OCI-LY7 (cell line): ENCODE results near the gene TSPAN19. TPM values are rescaled to one million over a fixed set of nuclear protein-coding genes. Genes with fewer than 3 reads are reported as not detected.

Experiments
- BruUV-seq: library from RNA; stranded (reverse); fragments of 400-500 nt; replicated peaks from 2 replicates; lab custom pipeline; 2021; lab: Mats Ljungman, UMichigan
- CTCF ChIA-PET: fragments of 300-600 bp; sonication (Branson Sonifier 250); formaldehyde crosslinking; loops from one replicate; lab custom pipeline; 2022; ENCODE audit warnings: antibody characterized with exemption; ENCODE audit not compliant: unreplicated experiment; lab: Charles Lee
- POLR2A ChIA-PET: fragments of 300-600 bp; sonication (Branson Sonifier 250); formaldehyde crosslinking; loops from one replicate; lab custom pipeline; 2022; ENCODE audit warnings: antibody characterized with exemption; lab: Charles Lee
- DNase-seq: peaks from one replicate; pipeline ENCODE4 v3.0.0-alpha.2; 2015; ENCODE audit warnings: low spot score
- H2AFZ ChIP-seq: fragments of 200-600 bp; sonication (generic), shearing (Covaris generic); 2 replicates; pipeline ENCODE4 v1.6.1; 2014; ENCODE audit warnings: mild to moderate bottlenecking, antibody characterized with exemption, low read length, moderate library complexity
- H3K27ac ChIP-seq: fragments of 200-600 bp; sonication (generic); 2 replicates; pipeline ENCODE4 v1.5.1; 2014; ENCODE audit warnings: mixed run types, low read depth, mild to moderate bottlenecking, moderate library complexity, low read length, inconsistent platforms; ENCODE audit not compliant: poor library complexity, severe bottlenecking
- H3K36me3 ChIP-seq: fragments of 200-600 bp; sonication (generic); 2 replicates; pipeline ENCODE4 v1.6.1; 2014; ENCODE audit warnings: mild to moderate bottlenecking, antibody characterized with exemption, low read length, moderate library complexity, mixed read lengths; ENCODE audit not compliant: insufficient read depth
- H3K4me1 ChIP-seq: fragments of 200-600 bp; sonication (generic); 2 replicates; pipeline ENCODE4 v1.5.1; 2014; ENCODE audit warnings: mild to moderate bottlenecking, low read length; ENCODE audit not compliant: insufficient read depth, poor library complexity, severe bottlenecking
- H3K4me2 ChIP-seq: fragments of 200-600 bp; sonication (generic); 2 replicates; pipeline ENCODE4 v1.6.1; 2014; ENCODE audit warnings: mild to moderate bottlenecking, low read length
- H3K4me3 ChIP-seq: fragments of 200-600 bp; sonication (generic); 2 replicates; pipeline ENCODE4 v1.5.1; 2014; ENCODE audit warnings: mild to moderate bottlenecking, low read depth, low read length; ENCODE audit not compliant: poor library complexity, severe bottlenecking
- H3K79me2 ChIP-seq: fragments of 200-600 bp; sonication (generic); 2 replicates; pipeline ENCODE4 v1.6.1; 2016; ENCODE audit warnings: low read depth, mild to moderate bottlenecking, low read length, moderate library complexity, mixed read lengths; ENCODE audit not compliant: insufficient read depth
- H3K9me2 ChIP-seq: fragments of 200-600 bp; sonication (generic); 2 replicates; pipeline ENCODE4 v1.6.1; 2016; ENCODE audit warnings: mild to moderate bottlenecking, low read length, mixed read lengths; ENCODE audit not compliant: insufficient read depth
- H3K9me3 ChIP-seq: fragments of 200-600 bp; sonication (generic); 2 replicates; pipeline ENCODE4 v1.6.1; 2014; ENCODE audit warnings: mild to moderate bottlenecking, mixed run types, low read length, mixed read lengths
- H4K20me1 ChIP-seq: fragments of 200-600 bp; sonication (generic); 2 replicates; pipeline ENCODE4 v1.6.1; 2014; ENCODE audit warnings: mild to moderate bottlenecking, antibody characterized with exemption, low read length, moderate library complexity, mixed read lengths; ENCODE audit not compliant: insufficient read depth
- CTCF ChIP-seq: fragments of 200-600 bp; sonication (generic); conservative IDR thresholded peaks from 2 replicates; pipeline ENCODE4 v1.5.1; 2014; ENCODE audit warnings: mild to moderate bottlenecking, antibody characterized with exemption, low read length, moderate library complexity, mixed read lengths
- EZH2phosphoT487 ChIP-seq: fragments of 200-600 bp; sonication (generic); IDR thresholded peaks from 2 replicates; pipeline ENCODE4 v1.6.1; 2018; ENCODE audit warnings: low read depth, borderline replicate concordance, mild to moderate bottlenecking, mixed run types, antibody characterized with exemption, low read length, moderate library complexity, mixed read lengths
- intact Hi-C: fragments of 100-400 bp; cut with micrococcal nuclease; formaldehyde crosslinking; loops from one replicate; pipeline ENCODE4 v1.10.0; 2022; ENCODE audit not compliant: unreplicated experiment
- total RNA-seq, 2 experiments: library from RNA; depleted of rRNA in 1 of 2; stranded (reverse); fragments of >200 nt in 1 of 2; shearing (Covaris generic) in 1 of 2; gene quantifications; 2 replicates each; pipeline ENCODE4 v1.2.3, GENCODE V29; 2014 to 2022

TSPAN19 gene
- total RNA-seq, 2 experiments from 2014 or later = not detected

- Histone ChIP-seq H3K9me2 (no peaks in the 10 kb centered on the region), H3K36me3 (no peaks in the 10 kb centered on the region), H3K79me2 (no peaks in the 10 kb centered on the region), H3K27ac (no peak overlapping the region), H3K4me3 (no peak overlapping the region), H2AFZ (no peak overlapping the region), H3K9me3 (no peaks in the 10 kb centered on the region), H3K4me1 (no peaks in the 10 kb centered on the region), H3K4me2 (no peak overlapping the region), H4K20me1 (no peaks in the 10 kb centered on the region)
- BruUV-seq = no TSS peak
- TF ChIP-seq EZH2phosphoT487 = no peak
- TF ChIP-seq CTCF = no peak
- CTCF ChIA-PET = no interaction called here
- intact Hi-C loops = no loop called here
- POLR2A ChIA-PET = no interaction called here
- DNase-seq = no peak
These were observed 5.3 kb upstream of the TSPAN19 start for GRCh38 chr12:85041395-85041794.

GRCh38 chr12:85036733-85037132 lies 656 bp upstream of the TSPAN19 start:
- Histone ChIP-seq H3K9me3 (no peaks in the 10 kb centered on the region), H4K20me1 (no peaks in the 10 kb centered on the region), H3K36me3 (no peaks in the 10 kb centered on the region), H3K4me2 (no peak overlapping the region), H3K79me2 (no peaks in the 10 kb centered on the region), H3K4me3 (no peak overlapping the region), H3K9me2 (no peaks in the 10 kb centered on the region), H2AFZ (no peak overlapping the region), H3K27ac (no peak overlapping the region), H3K4me1 (no peaks in the 10 kb centered on the region)
- DNase-seq = no peak
- ChIA-PET POLR2A (no interaction called here), CTCF (no interaction called here)
- no peak for TF ChIP-seq CTCF
- no TSS peak for BruUV-seq
- intact Hi-C loops = no loop called here

- DNase-seq = peak; percentile 32
These were observed 6.6 kb downstream of the TSPAN19 start for GRCh38 chr12:85029456-85029855.

More at GRCh38 chr12:85029456-85029855, 6.6 kb downstream of the TSPAN19 start:
- Histone ChIP-seq H3K79me2 (no peaks in the 10 kb centered on the region), H3K9me3 (no peaks in the 10 kb centered on the region), H3K27ac (no peak overlapping the region), H2AFZ (no peak overlapping the region), H3K4me1 (no peaks in the 10 kb centered on the region), H3K36me3 (no peaks in the 10 kb centered on the region), H3K9me2 (no peaks in the 10 kb centered on the region), H3K4me3 (no peak overlapping the region), H3K4me2 (no peak overlapping the region), H4K20me1 (no peaks in the 10 kb centered on the region)
- CTCF ChIA-PET = no interaction called here
- TF ChIP-seq EZH2phosphoT487 (no peak), CTCF (peak; percentile 86)
- no TSS peak for BruUV-seq
- POLR2A ChIA-PET = interaction anchor here (0.8 to 1.5 kb wide), 2 partner anchors 38 to 84 kb away, joined by 3 to 4 read pairs; no protein-coding TSS in a partner anchor
- intact Hi-C loops = loop anchor here (1.0 kb wide), 1 partner anchor 155 kb away; no protein-coding TSS in a partner anchor
